Hematopoietic multipotent progenitor cell (in vitro differentiated cells): ENCODE results near the gene ARPC5. TPM values are rescaled to one million over a fixed set of nuclear protein-coding genes. Genes with fewer than 3 reads are reported as not detected.
A peak's percentile ranks its signal among the peaks of the same experiment; 100 is the strongest.
"Not testable (repeated sequence)": the region's sequence is repeated elsewhere in the genome, so short reads cannot be mapped to it uniquely, and the experiment has no call there.

Experiments used
- DNase-seq, 3 donors: peaks; one replicate each; pipeline ENCODE4 v3.0.0-alpha.2; 2011 to 2015; ENCODE audit warnings: low read depth in 2 of 3, low spot score in 2 of 3
- total RNA-seq: library from RNA; depleted of rRNA; stranded (reverse); fragments of >200 nt; gene quantifications from one replicate; pipeline ENCODE4 v1.2.3, GENCODE V29; 2012

Gene ARPC5
- 35.0 TPM for total RNA-seq

DNA sequence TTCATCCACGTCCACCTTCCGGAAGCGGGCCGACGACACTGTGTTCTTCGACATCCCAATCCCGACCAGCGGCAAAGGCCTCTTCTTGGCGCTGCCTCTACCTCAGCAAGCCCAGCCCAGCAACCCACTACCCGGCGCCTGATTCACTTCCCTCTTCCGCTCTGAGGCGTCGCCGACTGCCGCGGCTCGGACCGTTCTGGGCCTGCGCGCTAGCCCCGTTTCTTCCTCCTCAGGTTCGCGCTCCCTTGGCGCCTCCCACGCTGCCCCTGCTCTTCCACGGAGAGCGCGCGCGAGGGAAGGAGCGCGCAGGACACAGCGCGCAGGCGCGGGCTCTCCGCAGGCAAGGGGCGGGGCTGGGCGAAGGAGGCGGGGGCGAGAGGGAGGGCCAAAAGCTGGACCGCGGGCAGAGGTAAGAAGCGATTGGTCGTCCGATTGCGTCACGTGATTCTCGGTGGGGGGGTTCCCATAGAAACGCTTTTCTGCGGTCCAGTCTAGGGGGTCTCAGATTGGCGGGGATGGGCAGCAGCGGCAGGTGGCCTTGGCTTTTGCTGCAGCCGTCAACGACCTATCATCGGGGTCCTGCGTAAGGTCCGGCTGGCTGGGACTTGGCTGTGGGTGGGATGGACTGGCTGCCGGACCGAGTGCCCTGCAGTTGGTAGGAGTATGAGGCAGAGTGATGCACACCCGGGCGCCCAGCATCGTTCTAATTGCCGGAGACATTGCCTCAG is at the start of gene ARPC5:
ARPC5 (minus strand) TSS at position 178 of the 728 bp plus-strand sequence; CDS start at position 54, 124 bp downstream.
- DNase-seq = peak; percentile 96 to 98 (median 98)

DNA sequence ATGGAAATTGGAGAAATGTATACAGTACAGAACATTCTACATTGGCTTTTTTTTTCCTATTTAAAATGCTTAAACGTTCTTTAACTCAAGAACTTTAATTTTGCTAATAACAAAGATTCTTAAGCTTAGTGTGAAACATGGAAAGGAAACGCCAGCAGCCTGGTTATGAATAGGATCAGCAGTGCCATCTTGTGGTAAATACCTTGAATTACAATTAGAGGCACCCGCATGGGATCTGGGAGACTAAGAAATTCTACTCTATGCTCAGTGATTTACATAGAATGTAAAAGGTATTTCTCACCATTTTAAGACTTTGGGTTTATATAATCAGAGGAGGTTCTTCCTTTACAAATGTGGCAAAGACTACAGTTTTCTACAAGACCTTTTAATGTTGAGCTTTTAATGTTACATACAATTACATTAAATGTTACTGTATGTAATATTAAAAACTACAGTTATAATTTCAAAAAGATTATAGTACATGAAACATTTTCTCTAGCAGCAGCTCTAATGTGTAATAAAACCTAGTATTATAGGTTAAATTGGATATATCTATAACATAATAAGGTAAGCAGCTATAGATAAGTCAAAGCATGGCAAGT is 49.6 kb upstream of the ARPC5 start:
- peak; percentile 4 to 72 (median 25) for DNase-seq

DNA sequence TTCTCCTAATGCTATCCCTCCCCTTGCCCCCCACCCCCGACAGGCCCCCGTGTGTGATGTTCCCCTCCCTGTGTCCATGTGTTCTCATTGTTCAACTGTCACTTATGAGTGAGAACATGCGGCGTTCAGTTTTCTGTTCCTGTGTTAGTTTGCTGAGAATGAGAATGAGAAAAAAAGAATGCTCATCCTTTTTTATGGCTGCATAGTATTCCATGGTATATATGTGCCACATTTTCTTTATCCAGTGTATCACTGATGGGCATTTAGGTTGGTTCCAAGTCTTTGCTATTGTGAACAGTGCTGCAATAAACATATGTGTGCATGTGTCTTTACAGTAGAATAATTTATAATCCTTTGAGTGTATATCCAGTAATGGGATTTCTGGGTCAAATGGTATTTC is 43.8 kb upstream of the ARPC5 start:
- not testable (repeated sequence) for DNase-seq

DNA sequence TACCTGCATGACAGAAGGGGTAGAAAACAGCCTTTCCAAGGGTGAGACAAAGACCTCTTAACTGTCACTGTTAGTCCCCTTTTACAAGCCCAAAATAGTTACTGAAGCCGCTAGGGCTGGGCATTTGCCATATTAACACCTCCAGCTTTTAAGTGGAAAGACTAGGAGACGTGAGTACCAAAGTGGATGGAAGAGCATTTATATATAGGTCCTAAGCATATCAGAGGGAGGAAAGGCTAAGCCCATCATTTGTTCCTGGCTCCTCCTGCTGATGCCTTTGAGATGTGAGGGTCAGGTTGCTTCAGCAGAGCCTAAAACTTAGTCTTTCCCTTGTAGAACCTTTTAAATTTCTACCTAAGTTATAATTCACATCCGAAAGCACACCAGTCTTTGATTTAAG is 43.2 kb upstream of the ARPC5 start:
- no peak for DNase-seq

DNA sequence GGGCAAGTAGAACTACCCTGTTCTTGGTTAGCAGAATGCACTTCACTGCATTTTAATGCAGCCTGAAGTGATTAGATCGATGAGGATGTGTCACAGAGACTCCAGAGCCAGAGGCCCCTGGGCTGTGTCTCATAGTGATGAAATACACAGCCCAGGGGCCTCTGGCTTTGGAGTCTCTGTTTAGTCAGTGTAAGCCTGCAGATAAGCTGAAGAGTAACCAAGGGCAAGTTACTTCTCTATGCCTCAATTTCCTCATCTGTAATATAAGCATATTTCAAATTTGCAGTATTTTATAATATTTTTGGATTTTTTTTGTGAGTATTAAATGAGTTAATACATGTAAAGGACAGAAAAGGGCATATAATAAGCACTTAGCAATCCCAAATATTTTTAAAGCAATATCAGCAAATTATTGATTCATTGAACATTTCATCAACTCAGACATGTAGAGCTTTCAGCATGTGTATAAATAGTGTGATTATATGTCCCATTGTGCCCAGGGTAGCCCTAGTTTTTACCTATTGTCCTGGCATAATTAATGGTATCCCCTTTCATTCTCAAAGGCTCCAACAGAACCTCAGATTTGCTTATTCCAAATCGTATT is 41.1 kb upstream of the ARPC5 start:
- no peak for DNase-seq

DNA sequence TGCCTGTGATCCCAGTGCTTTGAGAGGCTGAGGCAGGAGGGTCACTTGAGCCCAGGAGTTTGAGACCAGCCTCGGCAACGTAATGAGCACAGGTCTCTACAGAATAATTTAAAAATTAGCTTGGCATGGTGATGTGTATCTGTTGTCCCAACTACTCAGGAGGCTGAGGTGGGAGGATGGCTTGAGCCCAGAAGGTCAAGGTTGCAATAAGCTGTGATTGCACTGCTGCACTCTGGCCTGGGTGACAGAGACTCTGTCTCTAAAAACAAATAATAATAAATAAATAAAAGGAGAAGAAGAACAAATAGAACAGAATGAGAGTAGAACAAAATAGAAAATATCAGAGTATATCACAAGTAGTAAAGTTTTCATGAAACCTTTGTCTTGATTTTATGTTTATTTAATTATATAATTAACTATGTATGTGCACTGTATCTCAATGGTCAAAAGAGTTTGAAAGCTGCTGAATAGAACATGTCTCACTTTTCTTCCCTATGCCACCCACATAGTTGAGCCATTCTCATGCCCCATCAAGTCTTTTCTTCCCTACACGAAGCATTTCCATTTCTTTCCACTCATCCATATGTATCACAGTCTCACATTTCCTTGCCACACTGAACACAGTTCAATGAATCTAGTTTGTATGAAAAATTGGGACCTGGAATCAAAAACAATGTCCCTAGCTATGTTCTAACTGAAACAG is 40.5 kb upstream of the ARPC5 start:
- DNase-seq = no peak

DNA sequence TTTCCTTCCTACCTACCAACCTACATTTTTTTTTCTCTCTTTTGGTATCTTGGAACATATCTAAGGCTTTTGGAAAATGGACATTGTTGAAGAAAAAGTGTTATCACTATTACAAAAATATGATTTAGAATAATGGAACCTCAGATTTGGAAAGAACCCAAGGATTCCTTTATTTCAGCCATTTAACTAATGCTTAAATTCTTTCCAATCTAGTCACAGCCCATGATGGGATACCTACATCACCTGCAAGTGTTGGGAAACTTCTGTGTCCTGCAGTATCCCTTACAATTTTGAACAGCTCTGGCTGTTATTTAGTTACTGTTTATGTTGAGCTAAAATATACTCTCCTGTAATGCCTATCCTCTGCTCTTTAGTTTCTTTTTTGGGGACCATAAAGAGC is 39.8 kb upstream of the ARPC5 start:
- no peak for DNase-seq

DNA sequence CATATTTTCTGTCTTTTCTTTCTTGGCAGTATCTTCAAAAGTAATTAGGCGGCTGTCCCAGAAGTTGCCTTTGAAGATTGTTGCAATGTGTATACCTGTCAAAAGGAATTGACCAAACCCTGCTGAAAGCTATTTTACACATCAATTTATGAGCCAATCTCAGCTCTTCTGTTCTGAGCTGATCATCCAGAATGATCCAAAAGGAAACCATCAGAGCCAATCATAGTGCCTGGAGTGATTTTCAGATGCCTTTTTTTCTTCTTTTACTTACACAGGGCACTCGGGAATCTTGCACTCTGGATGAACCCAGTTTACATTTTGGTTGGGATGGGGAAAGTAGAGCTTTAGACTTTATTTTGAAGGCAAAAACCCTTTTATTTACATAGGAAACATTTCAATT is 39.3 kb upstream of the ARPC5 start:
- DNase-seq = no peak

DNA sequence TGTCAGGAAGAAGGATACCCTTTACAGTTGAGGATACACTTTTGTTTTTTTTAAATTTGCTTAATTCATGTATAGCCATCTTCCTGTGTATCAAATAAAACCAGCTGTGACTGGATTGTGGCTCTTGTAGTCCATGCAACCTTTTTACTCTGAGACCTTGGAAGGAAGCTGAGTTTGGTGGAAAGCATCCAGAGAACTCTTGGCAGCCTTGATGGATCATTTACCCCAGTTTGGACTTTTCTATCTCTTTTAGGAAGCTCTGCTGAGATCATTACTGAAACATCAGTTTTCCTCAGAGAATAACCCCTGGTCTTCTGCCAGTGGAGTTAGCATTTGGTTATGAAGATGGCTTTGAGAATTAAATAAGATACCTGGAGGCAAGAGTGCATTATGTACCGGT is 38.8 kb upstream of the ARPC5 start:
- DNase-seq = no peak

DNA sequence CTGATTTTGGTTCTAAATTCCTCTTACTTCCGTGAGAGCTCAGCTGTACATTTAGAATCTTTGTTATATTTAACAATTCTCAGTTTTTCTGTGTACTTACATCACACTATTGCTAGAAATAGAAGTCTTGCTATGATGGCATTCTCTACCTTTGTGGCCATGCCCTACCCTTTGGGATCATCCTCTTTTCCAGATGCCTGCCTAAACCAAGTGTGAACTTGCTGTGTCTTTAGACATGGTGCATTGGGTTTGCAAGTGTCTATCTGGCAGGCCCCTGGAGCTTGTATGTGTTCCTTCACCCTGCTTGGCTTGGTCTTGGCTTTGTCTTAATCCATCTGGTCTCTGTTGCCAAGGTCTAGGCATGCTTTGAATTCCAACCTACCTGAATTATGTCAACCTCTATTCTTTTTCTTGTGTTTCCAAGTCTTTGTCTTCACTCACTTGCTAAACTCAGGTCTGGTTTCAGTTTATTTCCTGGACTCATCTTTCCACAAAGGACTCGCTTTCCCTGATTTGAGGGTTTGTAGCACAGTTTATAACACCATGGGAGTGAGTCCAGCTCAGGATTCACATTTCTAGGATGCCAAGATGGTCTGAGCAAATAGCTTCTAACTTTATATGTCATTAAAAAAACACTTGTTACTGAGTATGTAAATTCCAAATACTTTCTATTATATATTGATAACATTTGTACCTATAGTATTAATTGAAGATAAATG is 38.2 kb upstream of the ARPC5 start:
- DNase-seq = no peak

DNA sequence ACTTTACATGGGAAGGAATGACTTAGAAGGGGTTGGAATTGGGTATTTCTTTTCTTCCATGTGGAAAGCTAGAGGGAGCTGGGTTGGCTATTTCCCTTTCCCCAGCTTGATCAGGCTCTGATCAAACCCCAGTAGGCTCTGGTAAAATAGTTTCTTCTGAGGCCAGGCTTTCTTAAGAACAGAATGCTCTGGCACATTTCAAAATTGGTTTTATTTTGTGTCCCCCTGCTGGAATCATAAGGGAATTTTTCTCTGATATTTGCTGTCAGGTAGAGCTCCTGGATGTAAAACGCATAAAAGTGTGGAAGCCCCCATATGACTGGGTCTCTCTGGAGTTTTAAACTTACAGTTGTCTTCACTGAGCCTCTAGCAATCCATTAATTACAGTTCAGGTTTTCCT is 34.6 kb upstream of the ARPC5 start:
- no peak for DNase-seq

DNA sequence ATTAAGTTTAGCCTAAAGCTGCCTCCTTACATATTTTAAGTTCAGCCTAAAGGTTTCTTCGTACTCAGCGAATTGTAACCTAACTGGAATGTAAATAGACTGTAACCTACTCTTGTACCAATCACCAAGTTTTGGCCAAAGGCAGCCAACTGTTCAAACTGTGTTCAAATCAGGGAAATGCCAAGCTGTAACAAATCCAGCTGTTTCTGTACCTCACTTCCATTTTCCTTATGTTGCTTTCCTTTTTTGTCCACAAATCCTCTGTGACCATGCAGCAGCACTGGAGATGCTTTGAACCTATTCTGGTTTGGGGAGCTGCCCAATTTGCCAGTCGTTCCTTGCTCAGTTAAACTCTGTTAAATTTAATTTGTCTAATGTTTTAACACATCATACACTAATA is 20.8 kb upstream of the ARPC5 start:
- no peak for DNase-seq

DNA sequence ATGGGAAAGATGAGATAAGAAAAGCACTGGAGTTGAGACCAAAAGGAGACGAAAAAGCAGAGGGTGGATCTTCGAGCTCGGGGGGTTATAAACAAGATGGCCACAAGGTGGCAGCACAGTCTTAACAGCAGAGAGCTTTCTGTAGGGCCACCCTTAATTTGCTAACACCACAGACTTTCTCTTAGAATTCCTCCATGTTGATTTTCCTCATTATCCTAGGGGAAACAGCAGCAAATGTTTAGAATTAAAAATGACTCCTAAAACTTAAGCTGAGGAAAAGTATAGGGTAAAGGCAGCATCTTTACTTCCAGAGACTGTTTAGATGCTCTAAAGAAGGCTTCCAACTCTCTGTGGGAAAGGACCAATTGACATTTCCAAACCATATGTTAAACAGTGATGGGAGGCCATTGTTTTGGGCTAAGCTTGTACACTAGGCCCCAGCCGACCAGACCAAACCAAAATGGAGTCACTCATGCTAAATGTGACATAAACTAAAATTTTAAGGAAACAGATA is 20.0 kb upstream of the ARPC5 start:
- DNase-seq = peak; percentile 51 to 78 (median 64)

DNA sequence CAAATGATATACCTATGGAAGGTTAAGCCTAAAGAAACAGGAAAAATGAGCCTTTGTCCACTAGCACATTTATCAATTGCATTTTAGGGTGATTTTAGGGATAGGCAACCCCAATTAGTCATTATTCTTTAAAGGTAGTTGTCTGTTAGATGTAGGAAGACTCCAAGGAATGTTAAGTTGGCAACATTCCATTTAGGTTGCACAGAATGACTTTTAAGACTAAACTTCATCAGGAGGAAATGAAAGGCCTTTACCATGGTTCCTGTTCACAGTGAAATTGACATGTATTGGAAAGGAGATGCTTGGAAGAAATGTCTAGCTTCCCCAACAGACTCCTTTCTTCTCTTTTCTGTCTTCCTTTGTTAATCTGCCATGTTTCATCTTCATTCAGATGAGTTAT is 19.1 kb upstream of the ARPC5 start:
- no peak for DNase-seq

DNA sequence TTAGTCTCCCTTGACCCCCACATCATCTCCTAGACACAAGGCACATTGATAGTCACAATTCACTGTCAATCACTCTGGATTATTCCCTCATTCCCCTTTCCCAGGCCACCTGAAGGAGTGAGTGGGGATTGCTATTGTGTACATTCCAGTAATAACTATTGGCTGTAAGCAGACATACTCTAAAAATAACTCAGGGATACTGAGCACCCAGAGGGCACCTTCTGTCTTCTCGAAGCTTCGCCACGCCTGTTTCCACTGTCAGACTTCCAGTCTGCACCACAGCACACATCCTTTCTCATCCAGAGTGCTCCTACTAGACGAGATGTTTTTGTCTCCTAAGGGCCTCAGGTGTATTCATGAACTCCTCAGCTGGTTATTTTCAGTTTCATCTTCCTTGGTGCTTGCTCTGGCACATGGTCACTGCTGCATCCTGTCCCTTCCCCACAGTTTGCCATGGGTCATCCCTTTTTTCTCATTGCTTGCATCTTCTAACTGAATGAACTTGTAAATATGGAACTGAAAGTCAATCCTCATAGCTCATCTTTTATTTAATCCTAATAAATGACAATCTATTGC is 18.4 kb upstream of the ARPC5 start:
- DNase-seq = no peak

DNA sequence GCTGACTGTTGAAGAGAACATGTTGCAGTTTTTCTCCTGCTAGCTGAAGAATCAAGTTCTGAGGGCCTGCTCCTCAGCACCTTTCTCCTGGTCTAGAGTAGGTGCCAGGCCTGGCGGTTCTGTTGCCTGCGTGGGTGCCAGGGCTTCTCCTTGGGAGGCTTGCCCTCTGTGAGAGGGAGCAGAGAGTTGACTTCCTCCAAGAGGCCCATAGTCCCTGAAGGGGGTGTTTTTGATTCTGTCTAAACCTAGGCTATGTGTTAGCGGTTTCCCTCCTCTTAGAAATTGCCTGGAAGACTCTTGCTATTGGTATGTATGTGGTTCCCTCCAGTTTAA is 17.8 kb upstream of the ARPC5 start:
- no peak for DNase-seq

DNA sequence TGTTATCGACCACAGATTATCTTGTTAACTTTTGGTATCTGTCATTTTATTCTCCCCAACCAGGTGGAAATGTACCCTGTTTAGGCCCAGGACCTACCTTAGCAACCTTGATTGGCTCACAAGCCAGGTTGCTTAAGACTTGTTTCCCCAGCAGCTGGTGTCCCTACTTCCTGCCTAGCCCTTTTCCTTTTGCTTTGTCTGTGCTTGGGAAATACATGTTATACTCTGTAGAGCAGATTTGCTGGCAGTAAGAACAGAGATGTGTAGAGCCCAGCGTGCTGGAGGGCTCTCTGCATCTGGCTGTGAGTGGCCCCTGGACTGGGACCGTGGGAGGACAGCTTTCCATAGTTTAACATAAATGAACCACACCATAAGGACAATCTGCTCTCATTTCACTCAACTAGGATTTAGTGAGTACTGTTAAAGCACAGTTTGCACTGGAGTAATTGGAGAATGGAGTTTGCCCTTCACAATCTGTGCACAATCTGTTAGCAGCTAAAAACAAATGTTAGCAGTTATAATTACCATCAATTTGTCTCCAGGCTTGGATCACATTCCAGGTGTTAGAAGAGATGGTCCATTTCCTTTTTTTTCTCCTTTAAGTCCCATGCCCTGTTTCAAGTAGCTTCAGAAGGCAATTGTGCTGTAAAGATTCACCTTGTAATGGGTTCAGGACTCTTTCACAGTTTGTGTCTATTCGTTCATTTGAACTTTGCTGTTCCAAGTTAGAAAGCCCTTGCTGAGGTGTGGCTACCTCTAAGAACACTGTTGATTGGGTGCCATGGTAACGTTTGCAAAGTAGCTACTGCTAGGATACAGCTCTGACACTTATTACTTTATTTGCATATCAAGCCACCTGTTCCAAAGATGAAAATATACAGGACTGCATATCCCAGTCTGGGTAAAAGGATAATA is 17.2 kb upstream of the ARPC5 start, which contains the start of gene APOBEC4:
APOBEC4 (minus strand) TSS at position 770 of the 915 bp plus-strand sequence. CDS start 4,535 bp downstream, outside the sequence.
- DNase-seq = no peak

DNA sequence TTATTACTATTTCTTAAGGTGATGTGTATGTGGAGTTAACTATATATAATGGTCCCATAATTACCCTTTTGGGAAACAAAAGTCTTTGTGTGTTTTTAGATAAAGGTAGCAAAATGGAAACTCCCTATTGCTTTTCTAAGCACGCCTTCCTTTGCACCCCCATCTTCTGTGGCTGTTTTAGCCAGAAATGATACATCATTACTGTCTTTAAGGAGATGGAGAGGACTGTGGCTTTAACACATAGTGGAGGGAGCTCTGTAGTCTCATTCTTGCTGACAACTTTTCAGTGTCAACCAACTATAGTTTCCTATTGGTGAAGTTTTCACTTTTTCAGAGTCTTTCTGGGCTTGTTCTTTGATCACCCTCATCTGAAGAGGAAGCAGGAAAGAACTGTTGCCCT is 16.5 kb upstream of the ARPC5 start:
- DNase-seq = no peak

DNA sequence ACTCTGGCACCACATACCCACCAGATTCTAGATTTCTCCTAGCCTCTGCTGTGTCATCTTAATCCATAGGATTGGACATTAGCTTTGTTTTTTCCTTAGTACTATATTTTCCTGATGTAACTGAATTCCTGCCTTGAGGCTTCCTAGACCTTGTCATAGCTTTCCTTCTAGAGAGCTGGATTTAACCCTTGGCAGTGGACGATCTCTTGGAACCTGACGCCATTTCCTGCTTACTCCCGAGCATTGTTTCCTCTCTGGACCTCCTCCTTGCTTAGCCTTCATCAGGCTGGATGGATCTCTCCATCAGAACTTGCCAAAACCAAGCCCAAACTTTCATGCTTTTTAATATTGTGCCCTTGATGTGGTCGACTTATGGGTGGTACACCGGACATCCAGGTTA is 16.0 kb upstream of the ARPC5 start:
- DNase-seq = no peak
